GM18505 (cell line): Measurements from ENCODE around the gene PDILT.

Source experiments
- ATAC-seq: cut with Tn5 transposase; IDR thresholded peaks from one replicate; pipeline ENCODE4 v1.9.1; 2021; ENCODE audit not compliant: unreplicated experiment
- POLR2A ChIP-seq: IDR thresholded peaks from 4 replicates; pipeline ENCODE4 v1.6.1; 2011; ENCODE audit warnings: borderline replicate concordance; ENCODE audit not compliant: insufficient read depth, insufficient read length; ENCODE audit errors: extremely low read depth

The PDILT gene

DNA sequence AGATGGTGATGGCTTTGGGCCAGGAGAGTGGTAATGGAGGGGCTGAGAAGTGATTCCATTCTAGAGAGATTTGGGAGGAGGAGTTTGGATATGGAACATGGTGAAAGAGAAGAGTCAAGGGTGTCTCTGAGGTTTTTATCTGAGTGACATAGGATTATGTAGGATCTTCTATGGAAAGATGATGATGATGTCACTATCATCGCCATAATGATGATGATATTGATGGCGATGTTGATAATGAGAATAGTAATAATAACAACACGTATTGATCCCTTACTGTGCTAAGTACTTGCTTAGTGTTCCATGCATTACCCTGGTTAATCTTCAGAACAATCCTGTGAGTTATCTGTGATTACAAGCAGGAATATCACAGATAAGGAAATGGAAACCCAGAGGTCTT is 16.6 kb downstream of the PDILT start:
- no peak for ATAC-seq
- no peak for TF ChIP-seq POLR2A

DNA sequence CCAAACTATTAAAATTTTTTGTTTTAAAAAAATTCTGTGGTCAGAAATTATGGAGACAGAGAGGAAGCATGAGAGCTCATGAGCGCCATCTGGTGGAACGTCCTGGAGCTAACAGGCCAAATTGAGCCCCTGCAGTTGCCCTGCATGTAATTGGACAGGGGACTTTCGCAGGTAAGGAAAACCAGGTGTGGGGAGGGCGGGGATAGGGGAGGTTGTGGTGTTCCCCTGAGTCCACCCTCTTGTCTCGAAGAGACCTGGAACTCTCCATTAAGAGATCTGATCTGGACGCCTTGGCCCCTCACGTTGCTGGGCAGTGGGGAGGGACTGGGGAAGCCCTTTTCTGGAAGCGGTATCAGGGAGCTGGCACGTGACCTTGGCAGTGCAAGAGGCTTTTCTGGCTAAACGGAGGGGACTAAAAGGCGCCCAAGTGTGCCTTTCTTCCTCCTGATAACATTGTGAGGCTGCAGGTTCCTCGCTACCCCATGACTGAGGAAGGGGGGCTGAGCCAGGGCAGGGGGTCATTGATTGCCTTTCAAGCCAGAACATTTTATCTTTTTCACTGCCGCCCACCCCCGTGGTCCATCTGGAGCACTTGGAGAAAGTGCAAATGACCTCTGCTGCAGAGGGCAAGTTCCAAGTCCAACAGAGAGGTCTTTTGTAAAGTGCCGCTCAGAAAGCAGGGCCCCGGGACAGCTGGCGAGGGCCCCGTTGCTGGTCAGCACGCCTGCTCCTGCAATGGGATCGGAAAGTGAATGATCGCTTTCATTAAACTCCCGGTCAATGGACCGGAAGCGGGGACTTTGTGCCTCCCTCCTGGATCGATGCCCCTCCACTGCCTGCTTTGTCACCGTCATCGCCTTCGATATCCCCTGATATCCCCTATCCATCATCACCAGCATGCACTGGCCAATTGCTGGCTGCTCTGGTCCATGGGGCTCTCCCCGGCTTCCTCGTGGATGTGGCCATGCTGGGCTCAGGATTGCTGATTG is 18.4 kb downstream of the PDILT start:
- no peak for TF ChIP-seq POLR2A
- no peak for ATAC-seq

DNA sequence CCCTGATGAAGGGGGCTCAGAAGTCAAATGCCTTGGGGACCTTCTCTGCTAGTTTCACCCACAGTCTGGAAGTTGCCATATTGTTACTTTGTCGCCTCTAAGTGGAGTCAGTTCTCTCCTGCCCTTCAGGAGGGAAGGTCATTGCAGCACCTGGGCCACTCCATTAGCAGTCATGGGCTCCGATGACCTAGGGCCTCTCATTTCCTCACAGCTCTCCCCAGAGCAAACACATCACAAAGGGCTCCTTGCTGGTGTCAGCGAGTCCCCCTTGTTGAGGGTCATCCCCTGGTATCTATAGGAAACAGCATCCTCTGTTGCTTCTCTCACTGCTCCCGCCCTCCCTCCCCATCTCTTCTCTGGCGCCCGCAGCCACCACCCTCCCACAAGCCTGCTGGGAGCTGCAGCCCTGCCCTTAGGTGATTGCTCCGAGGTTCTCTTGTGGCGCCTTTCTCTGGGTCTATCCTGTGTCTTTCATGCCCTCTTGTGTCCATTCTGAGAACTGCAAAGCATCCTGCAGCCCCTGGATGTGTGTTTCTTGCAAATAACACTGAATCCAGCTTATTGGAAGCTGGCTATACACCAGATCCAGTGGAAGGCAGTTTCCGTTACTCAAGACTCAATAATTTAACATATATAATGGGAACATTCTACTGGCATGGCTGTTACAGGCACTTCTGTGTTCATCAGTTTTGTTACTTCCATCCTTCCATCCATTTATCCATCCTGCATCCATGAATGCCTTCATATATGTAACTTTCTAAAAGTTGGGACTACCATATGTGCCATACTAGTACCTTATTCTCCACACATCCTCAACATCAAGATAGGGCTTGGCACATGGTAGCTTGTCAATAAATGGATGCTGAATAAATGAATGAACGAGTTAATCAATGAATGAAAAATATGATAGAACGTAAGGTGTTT is 21.2 kb downstream of the PDILT start:
- no peak for ATAC-seq

DNA sequence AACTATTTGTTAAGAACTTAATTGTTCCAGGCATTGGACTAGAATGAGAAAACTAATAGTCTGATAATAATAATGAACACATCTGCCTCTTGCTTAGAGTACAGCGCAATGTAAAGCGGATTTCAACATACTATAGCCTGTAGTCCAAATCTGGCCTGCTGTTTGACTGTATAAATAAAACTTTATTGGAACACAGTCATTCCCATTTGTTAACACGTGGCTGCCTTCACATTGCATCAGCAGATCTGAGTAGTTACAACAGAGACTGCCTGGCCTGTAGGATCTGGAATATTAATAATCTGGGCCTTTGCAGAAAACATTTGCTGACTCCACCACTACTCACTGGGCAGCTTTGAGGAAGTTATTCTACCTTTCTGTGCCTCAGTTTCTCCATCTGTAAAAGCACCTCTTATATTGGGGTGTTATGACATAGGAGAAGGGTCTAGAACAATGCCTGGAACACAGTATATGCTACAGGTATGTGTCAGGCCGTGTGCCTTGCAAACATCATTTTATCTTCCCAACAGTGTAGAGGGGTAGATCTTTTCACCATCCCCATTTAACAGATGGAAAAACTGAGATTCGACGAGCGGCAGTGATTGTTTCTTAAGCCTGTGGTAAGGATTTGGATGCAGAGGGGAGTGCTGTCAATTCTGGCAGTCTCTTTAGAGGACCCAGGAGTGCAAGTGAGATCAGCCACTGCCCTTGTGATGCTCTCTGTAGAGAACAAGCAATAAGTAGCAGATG is 22.2 kb downstream of the PDILT start:
- ATAC-seq = no peak
- no peak for TF ChIP-seq POLR2A

More for the DNA sequence above, 21.2 kb downstream of the PDILT start:
- no peak for TF ChIP-seq POLR2A

DNA sequence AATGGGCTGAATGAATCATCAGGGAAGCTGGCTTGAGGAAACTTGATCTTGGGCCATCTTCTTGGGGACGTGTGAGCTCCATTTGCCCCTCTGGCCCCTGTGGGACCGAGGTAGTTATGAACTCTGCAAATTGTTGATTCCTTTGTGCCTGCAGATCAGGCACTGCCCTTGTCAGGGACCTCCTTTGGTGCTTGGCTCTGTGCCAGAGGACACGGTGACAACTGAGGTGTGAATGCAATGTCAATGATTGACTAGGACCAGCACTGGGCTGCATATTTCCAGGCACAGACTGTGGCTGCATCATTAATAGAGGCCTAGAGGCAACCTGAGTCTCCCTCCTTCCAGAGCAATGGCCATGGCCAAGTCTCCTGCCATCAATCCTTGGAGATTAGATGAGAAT is 23.8 kb downstream of the PDILT start:
- ATAC-seq = no peak
- TF ChIP-seq POLR2A = no peak

DNA sequence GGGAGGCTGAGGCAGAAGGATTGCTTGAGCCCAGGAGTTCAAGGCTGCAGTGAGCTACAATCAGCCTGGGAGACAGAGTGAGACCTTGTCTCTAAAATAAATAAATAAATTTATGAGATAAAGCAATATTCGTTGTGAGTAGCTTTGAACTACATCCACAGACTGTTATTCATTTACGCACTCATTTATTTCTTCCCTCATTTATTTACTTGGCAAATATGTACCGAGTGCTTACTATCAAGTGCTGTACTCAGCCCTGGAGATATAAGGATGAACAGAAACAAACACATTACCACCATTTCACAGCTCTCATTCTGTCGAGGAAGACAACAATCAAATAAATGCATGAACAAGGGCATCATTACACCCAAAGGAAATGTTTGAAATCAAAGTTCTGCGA is 27.4 kb downstream of the PDILT start:
- no peak for TF ChIP-seq POLR2A
- ATAC-seq = no peak

DNA sequence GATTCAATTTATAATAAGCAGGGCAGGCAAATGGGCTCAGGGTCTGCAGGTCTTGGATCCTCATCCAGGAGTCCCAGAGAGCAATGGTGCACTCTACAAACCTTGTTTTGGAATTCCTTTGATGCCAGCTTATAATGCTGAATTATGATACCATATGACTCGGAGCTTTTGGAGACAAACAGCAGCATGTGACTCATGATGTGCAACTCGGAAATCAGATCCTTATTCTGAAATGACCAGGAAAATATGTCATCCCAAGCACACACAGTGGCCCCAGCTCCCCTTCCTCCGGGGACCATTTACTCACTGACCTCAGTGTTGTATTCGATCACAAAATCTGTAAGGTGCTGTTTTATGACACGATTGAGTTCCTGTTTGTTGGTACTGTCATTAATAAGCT is 31.8 kb downstream of the PDILT start:
- no peak for TF ChIP-seq POLR2A
- no peak for ATAC-seq

DNA sequence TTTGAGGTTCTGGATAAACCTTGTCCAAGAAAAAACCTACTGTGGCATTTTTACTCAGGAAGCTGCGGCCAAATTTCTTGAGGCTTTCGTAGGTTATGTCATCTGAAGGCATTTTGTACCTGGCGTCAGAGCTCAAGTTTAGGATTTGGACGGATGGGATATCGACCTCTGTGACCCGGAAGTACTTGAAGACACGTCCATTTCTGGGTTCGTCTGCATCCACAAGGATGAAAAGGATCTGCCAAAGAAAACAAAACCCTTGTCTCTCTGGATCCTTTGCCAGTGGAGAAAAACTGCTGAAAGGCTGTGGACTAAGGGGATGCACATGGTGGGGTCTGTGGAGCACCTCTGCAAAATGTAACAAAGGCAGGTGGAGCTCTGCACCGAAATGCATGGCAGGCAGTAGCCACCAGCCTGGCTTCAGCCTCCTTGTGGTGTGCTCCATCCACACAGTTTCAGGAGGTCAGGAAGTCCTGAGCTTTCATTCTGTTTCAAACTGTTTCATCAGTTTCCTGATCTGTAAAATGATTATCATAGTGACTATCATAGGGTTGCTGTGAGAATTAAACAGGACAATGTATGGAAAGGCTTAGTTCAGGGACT is 35.0 kb downstream of the PDILT start:
- no peak for TF ChIP-seq POLR2A
- no peak for ATAC-seq

DNA sequence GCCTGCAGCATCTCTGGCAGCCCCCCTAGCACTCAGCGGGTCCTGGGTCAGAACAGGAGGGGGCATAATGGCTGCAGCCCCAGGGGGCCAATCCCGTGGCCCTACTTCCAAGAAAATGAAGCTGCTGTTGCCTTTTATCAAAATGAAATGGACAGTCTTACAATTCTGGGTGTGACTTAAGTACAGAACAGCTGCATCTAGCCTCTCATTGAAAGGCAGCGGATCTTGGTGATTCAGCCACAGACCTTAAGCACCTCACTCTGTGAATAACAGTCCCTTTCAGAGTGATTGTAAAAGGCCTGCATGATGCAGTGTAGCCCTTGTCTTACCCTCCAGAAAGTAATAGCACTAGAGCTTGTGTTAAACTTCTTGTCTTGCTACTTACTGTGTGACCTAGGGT is 40.5 kb downstream of the PDILT start:
- no peak for TF ChIP-seq POLR2A
- no peak for ATAC-seq

DNA sequence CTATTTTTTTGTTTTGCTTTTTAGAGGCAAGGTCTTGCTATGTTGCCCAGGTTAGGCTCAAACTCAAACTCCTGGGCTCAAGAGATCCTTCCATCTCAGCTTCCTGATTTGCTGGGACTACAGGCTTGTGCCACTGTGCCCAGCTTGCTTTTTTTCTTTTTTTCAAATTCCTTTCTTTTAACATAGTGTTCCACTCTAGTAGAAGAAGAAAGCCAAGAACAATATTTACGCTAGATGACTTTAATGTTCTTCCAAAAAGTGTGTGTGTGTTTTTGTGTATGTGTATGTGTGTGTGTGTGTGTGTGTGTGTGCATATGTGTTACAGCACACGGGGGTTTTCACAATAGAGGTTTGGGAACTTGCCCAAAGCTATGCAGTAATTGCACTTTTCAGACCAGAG is 41.3 kb downstream of the PDILT start:
- TF ChIP-seq POLR2A = no peak
- ATAC-seq = no peak

DNA sequence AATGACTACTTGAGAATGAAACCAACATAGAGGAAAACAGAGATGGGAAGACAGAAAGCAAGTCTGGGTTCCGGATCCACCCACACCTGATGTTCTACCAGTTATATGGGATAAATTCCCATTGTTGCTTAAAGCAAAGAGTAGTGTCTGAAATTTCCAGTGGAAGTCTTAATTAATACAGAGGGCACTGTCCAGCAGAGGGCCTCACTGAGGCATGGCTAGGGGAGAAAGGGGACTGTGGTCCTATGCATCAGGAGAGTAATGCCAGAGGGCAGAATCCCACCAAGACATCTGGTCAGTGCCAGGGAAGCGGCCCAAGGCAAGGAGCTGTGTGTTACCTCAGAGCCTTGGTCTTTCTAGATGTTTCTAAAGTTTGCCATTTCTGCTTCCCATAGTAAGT is 44.5 kb downstream of the PDILT start:
- no peak for ATAC-seq
- no peak for TF ChIP-seq POLR2A

DNA sequence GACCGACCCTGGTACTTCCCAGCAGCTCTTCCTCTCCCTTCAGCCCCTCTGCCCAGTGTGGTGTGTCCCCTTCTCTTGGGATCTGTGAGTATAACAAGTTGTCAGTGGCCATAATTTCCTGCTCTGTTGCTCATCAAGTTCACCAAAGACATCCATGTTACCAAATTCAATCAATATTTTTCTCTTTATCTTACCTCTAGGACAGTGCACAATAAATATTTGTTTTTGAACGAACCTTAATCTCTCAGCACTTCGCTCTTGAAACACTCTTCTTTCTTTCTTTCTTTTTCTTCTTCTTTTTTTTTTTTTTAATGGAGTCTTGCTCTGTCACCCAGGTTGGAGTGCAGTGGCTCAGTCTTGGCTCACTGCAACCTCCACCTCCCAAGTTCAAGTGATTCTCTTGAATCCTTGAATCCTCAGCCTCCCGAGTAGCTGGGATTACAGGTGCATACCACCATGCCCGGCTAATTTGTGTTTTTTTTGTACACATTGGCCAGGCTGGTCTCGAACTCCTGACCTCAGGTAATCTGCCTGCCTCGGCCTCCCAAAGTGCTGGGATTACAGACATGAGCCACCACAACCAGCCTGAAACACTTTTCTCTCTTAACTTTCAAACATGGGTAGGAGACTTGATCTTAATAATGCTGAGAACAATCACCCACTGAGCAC is 49.3 kb downstream of the PDILT start:
- ATAC-seq = no peak
- no peak for TF ChIP-seq POLR2A

DNA sequence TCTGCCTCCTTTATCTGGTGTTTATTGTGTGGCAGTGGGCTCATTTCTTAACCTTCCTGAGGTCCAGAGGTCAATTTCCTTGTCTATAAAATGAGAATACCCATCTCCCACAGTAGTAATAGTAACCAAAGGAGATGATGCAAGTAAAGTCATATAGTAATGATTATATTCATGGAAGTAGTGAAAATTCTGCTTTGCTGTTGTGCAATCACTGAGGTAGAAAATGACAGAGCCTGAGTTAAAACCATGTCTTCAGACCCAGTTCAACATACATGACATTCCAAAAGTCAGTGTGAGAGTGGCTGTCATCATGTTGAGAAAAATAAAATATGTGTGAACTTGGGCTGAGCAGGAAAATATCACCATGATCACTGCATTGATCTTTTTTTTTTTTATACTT is 51.2 kb downstream of the PDILT start:
- no peak for ATAC-seq
- TF ChIP-seq POLR2A = no peak

DNA sequence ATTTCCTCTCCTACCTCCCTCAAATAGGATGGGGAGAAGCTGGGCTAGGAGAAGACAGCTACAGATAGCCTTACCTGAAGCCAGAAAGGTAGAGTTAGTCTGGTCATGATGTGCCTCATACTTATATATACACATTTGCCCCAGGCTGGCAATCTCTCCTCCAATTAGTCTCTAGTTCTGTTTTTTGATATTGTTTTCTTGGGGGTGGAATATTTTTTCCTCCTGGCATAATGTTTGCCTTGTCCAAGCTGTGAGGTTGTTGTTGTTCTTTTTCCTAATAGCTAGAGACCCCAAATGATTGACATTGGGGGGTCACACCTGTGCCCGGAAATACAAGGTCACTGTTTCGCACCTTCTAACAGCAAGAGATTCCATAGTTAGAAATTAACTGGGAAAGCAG is 51.9 kb downstream of the PDILT start, which contains the start of gene UMOD:
UMOD (minus strand) TSS at position 101 of the 400 bp plus-strand sequence. CDS start 1,978 bp downstream, outside the sequence.
- no peak for TF ChIP-seq POLR2A
- ATAC-seq = no peak
